ENCODE data around the gene DIS3L2.

Gene DIS3L2

GRCh38 chr2:232225895-232226294 lies 264.4 kb downstream of the DIS3L2 start:
- no peak for DNase-seq

GRCh38 chr2:232228332-232228731 lies 266.8 kb downstream of the DIS3L2 start:
- no peak for DNase-seq

- peak in 1 of 51 donors; percentile 24 for DNase-seq
Observed at GRCh38 chr2:232228971-232229894, 267.7 kb downstream of the DIS3L2 start.

- no peak for DNase-seq
Observed at GRCh38 chr2:232229911-232230310, 268.4 kb downstream of the DIS3L2 start.

GRCh38 chr2:232230560-232230959 lies 269.0 kb downstream of the DIS3L2 start:
- DNase-seq: no peak

GRCh38 chr2:232231554-232231953 lies 270.0 kb downstream of the DIS3L2 start:
- DNase-seq: no peak

GRCh38 chr2:232232915-232233314 lies 271.4 kb downstream of the DIS3L2 start:
- no peak for DNase-seq

- DNase-seq: no peak
Observed at GRCh38 chr2:232234922-232235615, 273.6 kb downstream of the DIS3L2 start.

- no peak for DNase-seq
Observed at GRCh38 chr2:232235716-232236115, 274.2 kb downstream of the DIS3L2 start.

GRCh38 chr2:232236200-232236599 lies 274.7 kb downstream of the DIS3L2 start:
- DNase-seq: no peak

GRCh38 chr2:232237464-232237863 lies 276.0 kb downstream of the DIS3L2 start:
- DNase-seq: no peak

GRCh38 chr2:232238108-232238507 lies 276.6 kb downstream of the DIS3L2 start:
- DNase-seq: no peak

GRCh38 chr2:232238596-232238995 lies 277.1 kb downstream of the DIS3L2 start:
- DNase-seq: no peak

GRCh38 chr2:232239951-232240681 lies 278.6 kb downstream of the DIS3L2 start:
- no peak for DNase-seq

- peak in 15 of 51 donors; percentile 14 to 47 (median 26) for DNase-seq
Observed at GRCh38 chr2:232240906-232241305, 279.4 kb downstream of the DIS3L2 start.

GRCh38 chr2:232242316-232242715 lies 280.8 kb downstream of the DIS3L2 start:
- DNase-seq: no peak

- no peak for DNase-seq
Observed at GRCh38 chr2:232245111-232245510, 283.6 kb downstream of the DIS3L2 start.

GRCh38 chr2:232246245-232246644 lies 284.7 kb downstream of the DIS3L2 start:
- no peak for DNase-seq

GRCh38 chr2:232249096-232249495 lies 287.6 kb downstream of the DIS3L2 start:
- no peak for DNase-seq

GRCh38 chr2:232250246-232251175 lies 289.0 kb downstream of the DIS3L2 start:
- DNase-seq: no peak

GRCh38 chr2:232255033-232255432 lies 293.5 kb downstream of the DIS3L2 start:
- DNase-seq: no peak

Measured in hypothalamus (tissue), 51 donors.